ENCODE results near the gene BET1L. TPM values are rescaled to one million over a fixed set of nuclear protein-coding genes. Genes with fewer than 3 reads are reported as not detected.
"Not testable (repeated sequence)": the region's sequence is repeated elsewhere in the genome, so short reads cannot be mapped to it uniquely, and the experiment has no call there.

Gene BET1L
- total and polyA plus RNA-seq, 2 donors = 9.3 to 27.7 TPM

- no peak overlapping the region for H3K4me3 ChIP-seq (ENCODE audit: low read length in 2 of 2)
- DNase-seq (ENCODE audit: low read depth in 6 of 9, low spot score in 9 of 9) = no peak
- H3K4me1 ChIP-seq (ENCODE audit: control insufficient read depth in 2 of 2, insufficient read depth in 2 of 2, low read length in 2 of 2) = peaks cover 7 to 14% of the 10 kb centered on the region in 2 donors
- peaks cover 0 to 1% of the 10 kb centered on the region in 2 donors for H3K9me3 ChIP-seq (ENCODE audit: control insufficient read depth in 2 of 2, insufficient read depth in 1 of 2, low read length in 1 of 2)
- H3K36me3 ChIP-seq (ENCODE audit: control insufficient read depth in 2 of 2, insufficient read depth in 2 of 2, low read length in 1 of 2) = peaks cover 0 to 5% of the 10 kb centered on the region in 2 donors
- peaks cover 0 to 3% of the 10 kb centered on the region in 2 donors for H3K27me3 ChIP-seq (ENCODE audit: control insufficient read depth in 2 of 2, insufficient read depth in 1 of 2, low read length in 1 of 2)
- H3K27ac ChIP-seq (ENCODE audit: low read depth in 1 of 2, low read length in 1 of 2) = no peak overlapping the region
- 96% methylated on average over 9 of the region's 9 CpGs for WGBS
Observed at GRCh38 chr11:197741-198235, 9.4 kb downstream of the BET1L start.

GRCh38 chr11:196786-197731 lies 10.1 kb downstream of the BET1L start:
- Histone ChIP-seq H3K9me3 (ENCODE audit: control insufficient read depth in 2 of 2, insufficient read depth in 1 of 2, low read length in 1 of 2) (peaks cover 0 to 1% of the 10 kb centered on the region in 2 donors), H3K36me3 (ENCODE audit: control insufficient read depth in 2 of 2, insufficient read depth in 2 of 2, low read length in 1 of 2) (peaks cover 0 to 5% of the 10 kb centered on the region in 2 donors), H3K4me3 (ENCODE audit: low read length in 2 of 2) (no peak overlapping the region), H3K4me1 (ENCODE audit: control insufficient read depth in 2 of 2, insufficient read depth in 2 of 2, low read length in 2 of 2) (peaks cover 3 to 13% of the 10 kb centered on the region in 2 donors), H3K27ac (ENCODE audit: low read depth in 1 of 2, low read length in 1 of 2) (no peak overlapping the region), H3K27me3 (ENCODE audit: control insufficient read depth in 2 of 2, insufficient read depth in 1 of 2, low read length in 1 of 2) (peaks cover 0 to 3% of the 10 kb centered on the region in 2 donors)
- no peak for DNase-seq (ENCODE audit: low read depth in 6 of 9, low spot score in 9 of 9)
- 97% methylated on average over 23 of the region's 23 CpGs for WGBS

- not testable (repeated sequence) for H3K27me3 ChIP-seq (ENCODE audit: control insufficient read depth in 2 of 2, insufficient read depth in 1 of 2, low read length in 1 of 2); H3K4me3 ChIP-seq (ENCODE audit: low read length in 2 of 2); H3K27ac ChIP-seq (ENCODE audit: low read depth in 1 of 2, low read length in 1 of 2); DNase-seq (ENCODE audit: low read depth in 6 of 9, low spot score in 9 of 9); H3K36me3 ChIP-seq (ENCODE audit: control insufficient read depth in 2 of 2, insufficient read depth in 2 of 2, low read length in 1 of 2); H3K9me3 ChIP-seq (ENCODE audit: control insufficient read depth in 2 of 2, insufficient read depth in 1 of 2, low read length in 1 of 2)
- peaks cover 0 to 13% of the 10 kb centered on the region in 2 donors for H3K4me1 ChIP-seq (ENCODE audit: control insufficient read depth in 2 of 2, insufficient read depth in 2 of 2, low read length in 2 of 2)
- WGBS = 90% methylated on average over 5 of the region's 5 CpGs
Observed at GRCh38 chr11:193481-193880, 13.7 kb downstream of the BET1L start.

- not testable (repeated sequence) for H3K9me3 ChIP-seq (ENCODE audit: control insufficient read depth in 2 of 2, insufficient read depth in 1 of 2, low read length in 1 of 2); H3K27ac ChIP-seq (ENCODE audit: low read depth in 1 of 2, low read length in 1 of 2); H3K4me3 ChIP-seq (ENCODE audit: low read length in 2 of 2); H3K27me3 ChIP-seq (ENCODE audit: control insufficient read depth in 2 of 2, insufficient read depth in 1 of 2, low read length in 1 of 2); H3K36me3 ChIP-seq (ENCODE audit: control insufficient read depth in 2 of 2, insufficient read depth in 2 of 2, low read length in 1 of 2); DNase-seq (ENCODE audit: low read depth in 6 of 9, low spot score in 9 of 9)
- WGBS = 89% methylated on average over 8 of the region's 11 CpGs
- H3K4me1 ChIP-seq (ENCODE audit: control insufficient read depth in 2 of 2, insufficient read depth in 2 of 2, low read length in 2 of 2) = peaks cover 0 to 13% of the 10 kb centered on the region in 2 donors
Observed at GRCh38 chr11:192674-193128, 14.5 kb downstream of the BET1L start, which contains the start of gene SCGB1C1. Gene SCGB1C1 (plus strand): TSS chr11:193078. CDS start chr11:193100, 22 bp downstream.

GRCh38 chr11:191490-192478 lies 15.4 kb downstream of the BET1L start:
- not testable (repeated sequence) for H3K27me3 ChIP-seq (ENCODE audit: control insufficient read depth in 2 of 2, insufficient read depth in 1 of 2, low read length in 1 of 2); H3K4me3 ChIP-seq (ENCODE audit: low read length in 2 of 2); H3K9me3 ChIP-seq (ENCODE audit: control insufficient read depth in 2 of 2, insufficient read depth in 1 of 2, low read length in 1 of 2); H3K36me3 ChIP-seq (ENCODE audit: control insufficient read depth in 2 of 2, insufficient read depth in 2 of 2, low read length in 1 of 2)
- DNase-seq (ENCODE audit: low read depth in 6 of 9, low spot score in 9 of 9) = peak in 1 of 9 donors; percentile 37
- peak overlapping the region in 1 of 2 donors; percentile 43 for H3K27ac ChIP-seq (ENCODE audit: low read depth in 1 of 2, low read length in 1 of 2)
- H3K4me1 ChIP-seq (ENCODE audit: control insufficient read depth in 2 of 2, insufficient read depth in 2 of 2, low read length in 2 of 2) = peaks cover 0 to 13% of the 10 kb centered on the region in 2 donors
- WGBS = 26% methylated on average over 7 of the region's 8 CpGs

GRCh38 chr11:190546-190945 lies 16.7 kb downstream of the BET1L start:
- H3K9me3 ChIP-seq (ENCODE audit: control insufficient read depth in 2 of 2, insufficient read depth in 1 of 2, low read length in 1 of 2); H3K4me3 ChIP-seq (ENCODE audit: low read length in 2 of 2); H3K27me3 ChIP-seq (ENCODE audit: control insufficient read depth in 2 of 2, insufficient read depth in 1 of 2, low read length in 1 of 2); H3K36me3 ChIP-seq (ENCODE audit: control insufficient read depth in 2 of 2, insufficient read depth in 2 of 2, low read length in 1 of 2); DNase-seq (ENCODE audit: low read depth in 6 of 9, low spot score in 9 of 9); H3K27ac ChIP-seq (ENCODE audit: low read depth in 1 of 2, low read length in 1 of 2): not testable (repeated sequence)
- 85% methylated on average over 5 of the region's 5 CpGs for WGBS
- peaks cover 0 to 13% of the 10 kb centered on the region in 2 donors for H3K4me1 ChIP-seq (ENCODE audit: control insufficient read depth in 2 of 2, insufficient read depth in 2 of 2, low read length in 2 of 2)

- DNase-seq (ENCODE audit: low read depth in 6 of 9, low spot score in 9 of 9); H3K9me3 ChIP-seq (ENCODE audit: control insufficient read depth in 2 of 2, insufficient read depth in 1 of 2, low read length in 1 of 2); H3K27ac ChIP-seq (ENCODE audit: low read depth in 1 of 2, low read length in 1 of 2); H3K4me3 ChIP-seq (ENCODE audit: low read length in 2 of 2); H3K36me3 ChIP-seq (ENCODE audit: control insufficient read depth in 2 of 2, insufficient read depth in 2 of 2, low read length in 1 of 2); H3K27me3 ChIP-seq (ENCODE audit: control insufficient read depth in 2 of 2, insufficient read depth in 1 of 2, low read length in 1 of 2): not testable (repeated sequence)
- peaks cover 0 to 13% of the 10 kb centered on the region in 2 donors for H3K4me1 ChIP-seq (ENCODE audit: control insufficient read depth in 2 of 2, insufficient read depth in 2 of 2, low read length in 2 of 2)
- WGBS = 72% methylated on average over 10 of the region's 25 CpGs
Observed at GRCh38 chr11:189843-190311, 17.3 kb downstream of the BET1L start.

- 88% methylated on average over 39 of the region's 55 CpGs for WGBS
- DNase-seq (ENCODE audit: low read depth in 6 of 9, low spot score in 9 of 9) = not testable (repeated sequence)
Observed at GRCh38 chr11:189200-189783, 17.9 kb downstream of the BET1L start.

More at GRCh38 chr11:189200-189783, 17.9 kb downstream of the BET1L start:
- peaks cover 0 to 13% of the 10 kb centered on the region in 2 donors for H3K4me1 ChIP-seq (ENCODE audit: control insufficient read depth in 2 of 2, insufficient read depth in 2 of 2, low read length in 2 of 2)
- not testable (repeated sequence) for H3K9me3 ChIP-seq (ENCODE audit: control insufficient read depth in 2 of 2, insufficient read depth in 1 of 2, low read length in 1 of 2); H3K36me3 ChIP-seq (ENCODE audit: control insufficient read depth in 2 of 2, insufficient read depth in 2 of 2, low read length in 1 of 2); H3K27me3 ChIP-seq (ENCODE audit: control insufficient read depth in 2 of 2, insufficient read depth in 1 of 2, low read length in 1 of 2); H3K27ac ChIP-seq (ENCODE audit: low read depth in 1 of 2, low read length in 1 of 2); H3K4me3 ChIP-seq (ENCODE audit: low read length in 2 of 2)

Data from thymus (tissue), 11 donors.